ENCODE results near the gene TNFRSF1A. TPM values are rescaled to one million over a fixed set of nuclear protein-coding genes. Genes with fewer than 3 reads are reported as not detected.
A peak's percentile ranks its signal among the peaks of the same experiment; 100 is the strongest.

TNFRSF1A gene
- total and polyA plus RNA-seq, 2 of the 13 experiments (the other 11 are each of a cell fraction or from before 2014, with no cell fraction given), result 41.5 to 61.2 TPM

GRCh38 chr12:6354495-6355393, 12.9 kb upstream of the TNFRSF1A start:
- Histone ChIP-seq H3K9me3 (ENCODE audit: low read length) (no peaks in the 10 kb centered on the region), H3K4me1 (ENCODE audit: insufficient read depth, low read length) (peaks cover 49% of the 10 kb centered on the region), H3K27me3 (ENCODE audit: control insufficient read depth in 1 of 2, insufficient read depth in 2 of 2, low read length in 2 of 2) (no peaks in the 10 kb centered on the region), H3K4me2 (ENCODE audit: low read depth, low read length) (no peak overlapping the region), H3K27ac (ENCODE audit: extremely low read length, insufficient read depth, low read length) (no peak overlapping the region), H2AFZ (ENCODE audit: low read length) (no peak overlapping the region), H3K4me3 (replicated peaks in 1 of 3; ENCODE audit: insufficient read depth in 1 of 3, low read depth in 2 of 3, low read length in 3 of 3) (no peak overlapping the region), H4K20me1 (ENCODE audit: insufficient read depth, low read length) (no peaks in the 10 kb centered on the region), H3K36me3 (replicated peaks in 1 of 2; ENCODE audit: control insufficient read depth in 1 of 2, insufficient read depth in 2 of 2, low read length in 2 of 2) (no peaks in the 10 kb centered on the region), H3K79me2 (ENCODE audit: insufficient read depth, low read length) (no peaks in the 10 kb centered on the region), H3K9ac (ENCODE audit: insufficient read depth, low read depth, low read length) (no peak overlapping the region)
- TF ChIP-seq MNT (IDR thresholded peaks at IDR 0.05), result peak; percentile 28; the same call in 1 of the 2 replicates
- TF ChIP-seq TRIM24 (CRISPR knock-in tag; IDR thresholded peaks at IDR 0.05), result no peak
- BruUV-seq (replicated peaks), result no TSS peak
- ChIA-PET CTCF (ENCODE audit: low intra/inter-chr PET ratio, low total read pairs) (no interaction called here), POLR2A (interaction anchor here (1.0 to 2.2 kb wide), 6 partner anchors 9 to 29 kb away, joined by 3 to 17 read pairs (median 6); partner anchors contain the start of genes LTBR and TNFRSF1A)
- WGBS (ENCODE audit: low lambda C conversion rate), result 91% methylated on average over 8 of the region's 10 CpGs
- intact Hi-C loops (cut with micrococcal nuclease; ENCODE audit: unreplicated experiment), result no loop called here
- in situ Hi-C loops (cut with HindIII; ENCODE audit: extremely low pct_ligation_motif_present, low pct_unique_long_range_greater_than_20kb), result no loop called here
- no peak for DNase-seq (ENCODE audit: low spot score)
- FAIRE-seq, result no peak
- peak; percentile 15; the same call in 2 of the 3 replicates for ATAC-seq
